Fibroblast of lung (primary cell): ENCODE results near the gene APLF.

Experiments used
- EZH2 ChIP-seq: IDR thresholded peaks from 2 replicates; pipeline ENCODE4 v1.5.1; 2012; ENCODE audit warnings: low read length, control low read depth, mild to moderate bottlenecking; ENCODE audit errors: missing control alignments
- TF ChIP-seq, protein P1 (sequence below), 2 donors: IDR thresholded peaks in 1 of 2; conservative IDR thresholded peaks in 1 of 2; 1 replicate in 1 of 2; 2 replicates in 1 of 2; pipeline ENCODE4 v1.5.1; 2011 to 2012; ENCODE audit warnings: low read length in 2 of 2, control low read depth in 1 of 2, inconsistent platforms in 1 of 2, low read depth in 1 of 2, mild to moderate bottlenecking in 1 of 2

DNA sequence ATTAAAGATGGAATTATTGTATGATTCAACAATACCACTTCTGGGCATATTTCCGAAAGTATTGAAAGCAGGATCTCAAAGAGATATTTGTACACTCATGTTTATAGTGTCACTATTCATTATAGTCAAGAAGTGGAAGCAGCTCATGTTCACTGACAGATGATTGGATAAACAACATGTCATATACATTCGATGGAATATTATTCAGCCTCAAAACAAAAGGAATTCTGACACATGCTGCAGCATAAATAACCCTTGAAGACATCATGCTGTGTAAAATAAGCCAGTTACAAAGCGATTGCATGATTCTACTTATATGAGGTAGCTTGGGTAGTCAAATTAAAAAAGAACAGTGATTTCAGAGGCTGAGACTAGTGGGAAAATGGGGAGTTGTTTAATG is 136.7 kb downstream of the APLF start:
- TF ChIP-seq EZH2, result no peak
- TF ChIP-seq, protein P1, sequence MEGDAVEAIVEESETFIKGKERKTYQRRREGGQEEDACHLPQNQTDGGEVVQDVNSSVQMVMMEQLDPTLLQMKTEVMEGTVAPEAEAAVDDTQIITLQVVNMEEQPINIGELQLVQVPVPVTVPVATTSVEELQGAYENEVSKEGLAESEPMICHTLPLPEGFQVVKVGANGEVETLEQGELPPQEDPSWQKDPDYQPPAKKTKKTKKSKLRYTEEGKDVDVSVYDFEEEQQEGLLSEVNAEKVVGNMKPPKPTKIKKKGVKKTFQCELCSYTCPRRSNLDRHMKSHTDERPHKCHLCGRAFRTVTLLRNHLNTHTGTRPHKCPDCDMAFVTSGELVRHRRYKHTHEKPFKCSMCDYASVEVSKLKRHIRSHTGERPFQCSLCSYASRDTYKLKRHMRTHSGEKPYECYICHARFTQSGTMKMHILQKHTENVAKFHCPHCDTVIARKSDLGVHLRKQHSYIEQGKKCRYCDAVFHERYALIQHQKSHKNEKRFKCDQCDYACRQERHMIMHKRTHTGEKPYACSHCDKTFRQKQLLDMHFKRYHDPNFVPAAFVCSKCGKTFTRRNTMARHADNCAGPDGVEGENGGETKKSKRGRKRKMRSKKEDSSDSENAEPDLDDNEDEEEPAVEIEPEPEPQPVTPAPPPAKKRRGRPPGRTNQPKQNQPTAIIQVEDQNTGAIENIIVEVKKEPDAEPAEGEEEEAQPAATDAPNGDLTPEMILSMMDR (conservative IDR thresholded peaks at IDR 0.05 in 1 of 2, IDR thresholded peaks at IDR 0.05 in 1 of 2; ENCODE audit: low read depth in 1 of 2, low read length in 2 of 2), result no peak
